ENCODE data around the gene PARP14.
A peak's percentile ranks its signal among the peaks of the same experiment; 100 is the strongest.
"Not testable (repeated sequence)": the region's sequence is repeated elsewhere in the genome, so short reads cannot be mapped to it uniquely, and the experiment has no call there.

PARP14 gene, protein sequence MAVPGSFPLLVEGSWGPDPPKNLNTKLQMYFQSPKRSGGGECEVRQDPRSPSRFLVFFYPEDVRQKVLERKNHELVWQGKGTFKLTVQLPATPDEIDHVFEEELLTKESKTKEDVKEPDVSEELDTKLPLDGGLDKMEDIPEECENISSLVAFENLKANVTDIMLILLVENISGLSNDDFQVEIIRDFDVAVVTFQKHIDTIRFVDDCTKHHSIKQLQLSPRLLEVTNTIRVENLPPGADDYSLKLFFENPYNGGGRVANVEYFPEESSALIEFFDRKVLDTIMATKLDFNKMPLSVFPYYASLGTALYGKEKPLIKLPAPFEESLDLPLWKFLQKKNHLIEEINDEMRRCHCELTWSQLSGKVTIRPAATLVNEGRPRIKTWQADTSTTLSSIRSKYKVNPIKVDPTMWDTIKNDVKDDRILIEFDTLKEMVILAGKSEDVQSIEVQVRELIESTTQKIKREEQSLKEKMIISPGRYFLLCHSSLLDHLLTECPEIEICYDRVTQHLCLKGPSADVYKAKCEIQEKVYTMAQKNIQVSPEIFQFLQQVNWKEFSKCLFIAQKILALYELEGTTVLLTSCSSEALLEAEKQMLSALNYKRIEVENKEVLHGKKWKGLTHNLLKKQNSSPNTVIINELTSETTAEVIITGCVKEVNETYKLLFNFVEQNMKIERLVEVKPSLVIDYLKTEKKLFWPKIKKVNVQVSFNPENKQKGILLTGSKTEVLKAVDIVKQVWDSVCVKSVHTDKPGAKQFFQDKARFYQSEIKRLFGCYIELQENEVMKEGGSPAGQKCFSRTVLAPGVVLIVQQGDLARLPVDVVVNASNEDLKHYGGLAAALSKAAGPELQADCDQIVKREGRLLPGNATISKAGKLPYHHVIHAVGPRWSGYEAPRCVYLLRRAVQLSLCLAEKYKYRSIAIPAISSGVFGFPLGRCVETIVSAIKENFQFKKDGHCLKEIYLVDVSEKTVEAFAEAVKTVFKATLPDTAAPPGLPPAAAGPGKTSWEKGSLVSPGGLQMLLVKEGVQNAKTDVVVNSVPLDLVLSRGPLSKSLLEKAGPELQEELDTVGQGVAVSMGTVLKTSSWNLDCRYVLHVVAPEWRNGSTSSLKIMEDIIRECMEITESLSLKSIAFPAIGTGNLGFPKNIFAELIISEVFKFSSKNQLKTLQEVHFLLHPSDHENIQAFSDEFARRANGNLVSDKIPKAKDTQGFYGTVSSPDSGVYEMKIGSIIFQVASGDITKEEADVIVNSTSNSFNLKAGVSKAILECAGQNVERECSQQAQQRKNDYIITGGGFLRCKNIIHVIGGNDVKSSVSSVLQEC (N-terminal part only)

DNA sequence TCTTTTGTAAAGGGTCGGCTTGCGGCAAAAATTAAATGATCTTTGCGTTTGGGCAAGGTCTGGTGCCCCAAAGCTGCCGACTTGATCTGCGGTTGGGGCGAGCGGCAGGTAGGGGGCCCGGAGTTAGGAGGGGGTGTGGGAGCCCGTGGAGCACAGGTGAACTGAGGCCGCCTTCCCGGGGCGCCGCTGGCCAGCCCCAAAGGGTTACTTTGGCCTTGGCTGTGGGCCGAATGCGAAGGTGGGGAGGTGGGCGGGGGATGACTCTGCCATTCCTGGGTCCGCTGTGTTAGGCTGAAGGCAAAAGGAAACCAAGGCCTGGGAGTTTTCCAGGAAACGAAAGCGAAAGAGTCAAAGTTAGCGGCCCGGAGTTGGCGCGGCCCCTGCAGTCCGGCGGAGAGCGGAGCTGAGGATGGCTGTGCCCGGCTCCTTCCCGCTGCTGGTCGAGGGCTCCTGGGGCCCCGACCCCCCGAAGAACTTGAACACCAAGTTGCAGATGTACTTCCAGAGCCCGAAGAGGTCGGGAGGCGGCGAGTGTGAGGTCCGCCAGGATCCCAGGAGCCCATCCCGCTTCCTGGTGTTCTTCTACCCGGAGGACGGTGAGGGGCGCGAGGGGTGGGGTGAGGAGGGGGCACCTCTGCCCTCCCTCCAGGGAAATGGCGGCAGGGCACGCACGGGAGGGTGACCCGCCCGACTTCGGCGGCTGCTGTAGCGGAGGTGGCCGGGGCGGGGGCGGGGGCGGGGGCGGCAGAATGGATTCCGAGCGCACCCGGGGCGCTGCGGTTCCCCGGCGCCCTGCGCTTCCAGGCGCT, at the start of gene PARP14:
PARP14 (plus strand) TSS at position 365 of the 809 bp plus-strand sequence; CDS start at position 410, 45 bp downstream.
- peak in 40 of 56 donors; percentile 1 to 51 (median 24) for DNase-seq

DNA sequence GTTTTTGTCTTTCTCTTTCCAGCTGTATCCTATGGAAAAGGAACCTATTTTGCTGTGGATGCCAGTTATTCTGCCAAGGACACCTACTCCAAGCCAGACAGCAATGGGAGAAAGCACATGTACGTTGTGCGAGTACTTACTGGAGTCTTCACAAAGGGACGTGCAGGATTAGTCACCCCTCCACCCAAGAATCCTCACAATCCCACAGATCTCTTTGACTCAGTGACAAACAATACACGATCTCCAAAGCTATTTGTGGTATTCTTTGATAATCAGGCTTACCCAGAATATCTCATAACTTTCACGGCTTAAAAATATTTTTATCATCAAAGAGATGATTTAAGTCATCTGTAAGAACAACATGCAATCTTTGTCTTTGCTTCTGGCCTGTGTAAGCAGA, 44.9 kb upstream of the PARP14 start:
- peak in 1 of 56 donors; percentile 2 for DNase-seq

DNA sequence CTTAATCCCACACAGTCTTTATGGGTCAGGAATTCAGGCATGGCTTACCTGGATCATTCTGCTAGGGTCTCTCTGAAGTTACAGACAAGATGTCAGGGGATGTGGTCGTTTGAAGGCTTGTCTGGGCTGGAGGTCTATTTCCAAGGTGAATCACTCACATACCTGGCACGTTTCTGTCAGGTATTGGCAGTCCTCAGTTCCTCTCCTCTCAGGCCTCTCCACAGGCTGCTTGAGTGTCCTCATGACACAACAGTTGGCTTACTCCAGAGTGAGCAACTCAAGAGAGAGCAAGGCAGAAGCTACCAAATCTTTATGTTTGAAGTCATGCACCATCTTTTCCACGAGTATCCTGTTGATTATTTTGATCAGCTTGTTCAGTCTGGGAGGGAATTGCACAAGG, 43.9 kb upstream of the PARP14 start:
- DNase-seq, result no peak

DNA sequence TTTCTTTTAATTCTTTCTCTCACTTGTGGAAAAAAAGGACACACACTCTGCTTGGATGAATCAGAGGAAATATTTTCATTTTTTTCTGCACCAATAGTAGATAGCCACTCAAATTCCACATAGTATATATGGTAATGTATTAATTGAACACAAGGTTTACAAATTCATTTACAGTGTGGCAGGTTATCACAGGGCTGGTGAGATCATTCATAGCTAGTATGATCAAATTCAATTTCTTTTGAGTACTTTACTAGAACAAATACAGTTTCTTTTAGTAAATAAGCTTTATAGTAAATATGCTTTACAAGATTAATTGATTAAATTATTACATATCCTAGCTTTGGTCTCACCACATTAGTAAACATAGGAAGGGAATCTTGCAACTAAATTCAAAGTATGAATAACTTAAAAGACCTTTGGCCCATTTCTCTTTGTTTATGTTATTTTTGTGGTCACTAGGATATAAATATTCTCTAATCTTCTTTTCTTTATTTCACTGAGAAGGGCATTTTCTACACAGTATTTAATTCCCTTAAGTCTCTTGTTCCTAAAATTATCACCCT, 40.1 kb upstream of the PARP14 start:
- no peak for DNase-seq

DNA sequence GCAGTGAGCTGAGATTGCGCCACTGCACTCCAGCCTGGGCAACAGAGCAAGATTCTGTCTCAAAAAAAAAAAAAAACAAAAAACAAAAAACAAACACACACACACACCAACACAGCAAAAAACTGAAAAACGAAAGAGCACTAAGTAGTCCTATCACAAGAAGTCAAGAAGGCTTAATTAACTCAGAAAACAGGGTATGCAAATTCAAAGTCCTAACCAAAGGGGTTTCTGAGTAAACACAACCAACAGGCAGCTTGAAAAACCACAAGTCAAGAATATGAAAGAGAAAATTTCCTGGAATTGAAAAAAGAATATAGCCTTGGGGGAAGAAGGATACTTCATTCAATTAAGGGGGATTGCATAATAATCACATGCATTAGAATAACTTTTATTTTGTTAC, 37.7 kb upstream of the PARP14 start:
- no peak for DNase-seq

DNA sequence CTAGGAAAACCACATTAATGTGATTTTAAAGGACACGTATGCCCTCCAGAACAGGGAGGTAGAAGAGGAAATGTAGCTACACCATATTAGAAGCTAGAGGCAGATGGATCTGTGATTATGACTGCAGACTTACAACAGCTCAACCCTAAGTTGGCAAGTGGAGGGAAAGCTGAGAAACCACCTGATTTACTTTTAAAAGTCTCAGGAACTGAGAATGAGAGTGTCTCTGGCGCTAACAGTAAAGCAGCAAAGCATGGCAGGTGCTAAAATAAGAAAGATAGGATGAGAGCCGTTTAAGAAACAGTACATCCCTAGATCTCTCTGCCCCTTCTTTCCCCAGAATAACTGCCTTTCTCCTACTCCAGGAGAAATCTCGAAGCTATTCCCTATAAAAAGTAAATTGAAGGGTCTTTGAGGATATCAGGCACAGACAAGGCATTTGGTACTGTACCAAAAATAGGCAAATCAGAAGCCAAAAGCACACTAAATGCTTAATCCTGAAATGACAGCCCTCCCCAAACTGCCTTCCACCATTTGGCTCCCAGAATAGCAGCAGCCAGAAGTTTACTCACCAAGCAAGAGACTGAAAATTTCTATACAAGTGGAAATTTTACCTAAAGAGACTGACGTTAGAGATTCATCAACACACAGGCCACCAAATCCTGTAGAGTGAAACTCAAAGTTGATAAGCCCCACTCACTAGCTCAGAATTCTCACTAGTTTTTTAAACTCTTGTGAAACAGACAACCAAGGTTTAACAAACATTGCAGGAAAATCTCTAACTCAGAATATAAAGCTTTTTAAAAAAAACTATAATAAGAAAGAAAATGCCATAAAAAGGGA, 34.3 kb upstream of the PARP14 start:
- DNase-seq, result no peak

DNA sequence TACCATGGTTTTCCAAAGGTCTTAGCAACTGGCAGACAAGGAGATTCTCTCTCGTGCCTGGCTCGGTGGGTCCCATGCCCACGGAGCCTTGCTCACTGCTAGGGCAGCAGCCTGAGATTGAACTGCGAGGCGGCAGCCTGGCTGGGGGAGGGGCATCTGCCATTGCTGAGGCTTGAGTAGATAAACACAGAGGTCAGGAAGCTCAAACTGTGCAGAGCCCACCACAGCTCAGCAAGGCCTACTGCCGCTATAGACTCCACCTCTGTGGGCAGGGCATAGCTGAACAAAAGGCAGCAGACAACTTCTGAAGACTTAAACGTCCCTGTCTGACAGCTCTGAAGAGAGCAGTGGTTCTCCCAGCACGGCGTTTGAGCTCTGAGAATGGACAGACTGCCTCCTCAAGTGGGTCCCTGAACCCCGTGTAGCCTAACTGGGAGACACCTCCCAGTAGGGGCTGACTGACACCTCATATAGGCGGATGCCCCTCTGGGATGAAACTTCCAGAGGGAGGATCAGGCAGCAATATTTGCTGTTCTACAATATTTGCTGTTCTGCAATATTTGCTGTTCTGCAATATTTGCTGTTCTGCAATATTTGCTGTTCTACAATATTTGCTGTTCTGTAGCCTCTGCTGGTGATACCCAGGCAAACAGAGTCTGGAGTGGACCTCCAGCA, 29.3 kb upstream of the PARP14 start:
- DNase-seq, result not testable (repeated sequence)

DNA sequence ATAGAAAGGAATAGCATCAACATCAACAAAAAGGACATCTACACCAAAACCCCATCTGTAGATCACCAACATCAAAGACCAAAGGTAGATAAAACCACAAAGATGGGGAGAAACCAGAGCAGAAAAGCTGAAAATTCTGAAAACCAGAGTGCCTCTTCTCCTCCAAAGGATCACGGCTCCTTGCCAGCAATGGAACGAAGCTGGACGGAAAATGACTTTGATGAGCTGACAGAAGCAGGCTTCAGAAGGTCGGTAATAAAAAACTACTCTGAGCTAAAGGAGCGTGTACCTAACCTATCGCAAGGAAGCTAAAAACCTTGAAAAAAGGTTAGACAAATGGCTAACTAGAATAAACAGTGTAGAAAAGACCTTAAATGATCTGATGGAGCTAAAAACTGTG, 28.7 kb upstream of the PARP14 start:
- DNase-seq, result not testable (repeated sequence)

DNA sequence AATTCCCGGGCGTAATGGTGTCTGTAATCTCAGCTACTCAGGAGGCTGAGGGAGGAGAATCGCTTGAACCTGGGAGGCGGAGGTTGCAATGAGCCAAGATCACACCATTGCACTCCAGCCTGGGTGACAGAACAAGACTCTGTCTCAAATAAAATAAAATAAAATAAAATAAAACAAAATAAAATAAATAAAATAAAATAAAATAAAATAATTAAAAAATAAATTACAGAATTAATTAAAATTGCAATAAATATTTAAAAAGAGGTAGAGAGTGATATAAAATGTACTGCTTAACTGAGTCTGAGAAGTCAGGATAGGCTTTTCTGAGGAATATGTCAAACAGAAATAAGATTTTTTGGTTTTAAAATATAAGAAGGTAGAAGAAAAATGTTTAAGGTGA, 22.3 kb upstream of the PARP14 start:
- not testable (repeated sequence) for DNase-seq

DNA sequence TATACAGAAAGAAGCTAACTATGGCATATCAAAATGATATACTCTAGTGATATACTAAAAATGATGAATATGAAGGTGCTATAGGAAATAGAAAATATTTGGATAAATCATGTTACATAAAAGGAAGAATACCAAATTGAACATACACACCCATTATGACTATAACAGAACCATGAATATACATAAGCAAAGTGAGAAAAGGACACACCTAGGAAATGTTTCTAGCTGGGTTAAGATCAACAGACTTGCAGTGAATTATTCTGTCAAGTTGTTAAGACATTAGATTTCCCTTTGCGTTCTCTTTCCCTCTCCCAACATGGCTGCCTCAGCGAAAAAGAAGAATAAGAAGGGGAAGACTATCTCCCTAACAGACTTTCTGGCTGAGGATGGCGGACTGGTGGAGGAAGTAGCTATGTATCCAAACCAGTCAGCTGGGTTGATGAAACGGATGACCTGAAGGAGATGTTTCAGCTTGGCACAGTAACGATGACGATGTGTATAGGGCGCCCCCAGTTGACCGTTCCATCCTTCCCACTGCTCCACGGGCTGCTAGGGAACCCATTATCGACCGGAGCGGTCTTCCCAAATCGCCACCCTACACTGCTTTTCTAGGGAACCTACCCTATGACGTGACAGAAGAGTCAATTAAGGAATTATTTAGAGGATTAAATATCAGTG, 20.2 kb upstream of the PARP14 start:
- DNase-seq, result no peak

DNA sequence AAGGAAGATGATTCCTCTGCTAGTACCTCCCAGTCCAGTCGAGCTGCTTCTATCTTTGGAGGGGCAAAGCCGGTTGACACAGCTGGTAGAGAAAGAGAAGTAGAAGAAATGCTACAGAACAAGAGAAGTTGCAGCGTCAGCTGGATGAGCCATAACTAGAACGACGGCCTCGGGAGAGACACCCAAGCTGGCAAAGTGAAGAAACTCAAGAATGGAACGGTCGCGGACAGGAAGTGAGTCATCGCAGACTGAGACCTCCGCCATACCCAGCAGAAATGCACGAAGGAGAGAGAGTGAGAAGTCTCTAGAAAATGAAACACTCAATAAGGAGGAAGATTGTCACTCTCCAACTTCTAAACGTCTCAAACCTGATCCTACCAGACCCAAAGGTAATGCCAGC, 19.0 kb upstream of the PARP14 start:
- DNase-seq, result no peak

DNA sequence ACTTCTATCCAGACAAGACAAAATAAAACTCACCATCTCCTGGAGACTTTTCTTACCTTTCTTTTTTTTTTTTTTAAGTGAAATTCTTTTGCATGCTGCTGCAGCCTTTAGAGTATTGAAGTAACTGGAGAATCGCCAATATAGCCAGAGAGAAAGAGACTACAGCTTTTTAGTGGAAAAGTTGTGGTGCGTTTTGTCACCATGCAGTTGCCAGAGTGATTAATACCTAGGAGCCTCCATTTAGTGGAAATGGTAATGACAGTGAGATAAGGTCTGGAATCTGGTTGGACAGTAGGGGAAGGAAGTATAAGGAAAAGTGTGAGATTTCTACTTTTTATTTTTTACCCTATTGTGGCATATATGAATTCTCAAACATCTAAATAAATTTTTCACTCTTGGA, 18.1 kb upstream of the PARP14 start:
- DNase-seq, result no peak

DNA sequence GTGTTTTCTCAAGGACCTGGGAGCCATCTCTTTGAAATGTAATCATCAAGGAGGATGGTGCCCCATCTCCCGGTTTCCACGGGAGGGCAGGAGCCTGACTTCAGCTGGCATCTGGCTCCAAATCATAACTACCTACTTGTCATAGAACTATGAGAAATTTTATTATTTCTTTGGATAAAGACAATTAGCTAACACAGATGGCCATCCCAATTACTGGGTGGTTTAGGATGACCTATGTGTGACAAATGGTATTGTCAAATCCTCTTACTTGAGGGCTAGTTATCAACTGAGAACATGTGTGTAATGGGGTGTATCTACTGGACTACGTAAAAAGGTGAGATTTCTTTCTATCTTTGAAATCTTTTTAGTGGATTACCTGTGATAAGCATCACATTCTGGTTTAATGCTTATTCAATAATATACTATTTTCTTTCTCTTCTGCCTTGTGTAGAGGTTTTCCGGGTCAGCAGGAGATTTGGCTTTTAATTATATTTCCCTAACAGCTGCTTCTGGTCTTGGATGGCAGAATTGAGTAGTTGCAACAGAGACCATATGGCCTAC, 15.3 kb upstream of the PARP14 start:
- DNase-seq, result no peak

DNA sequence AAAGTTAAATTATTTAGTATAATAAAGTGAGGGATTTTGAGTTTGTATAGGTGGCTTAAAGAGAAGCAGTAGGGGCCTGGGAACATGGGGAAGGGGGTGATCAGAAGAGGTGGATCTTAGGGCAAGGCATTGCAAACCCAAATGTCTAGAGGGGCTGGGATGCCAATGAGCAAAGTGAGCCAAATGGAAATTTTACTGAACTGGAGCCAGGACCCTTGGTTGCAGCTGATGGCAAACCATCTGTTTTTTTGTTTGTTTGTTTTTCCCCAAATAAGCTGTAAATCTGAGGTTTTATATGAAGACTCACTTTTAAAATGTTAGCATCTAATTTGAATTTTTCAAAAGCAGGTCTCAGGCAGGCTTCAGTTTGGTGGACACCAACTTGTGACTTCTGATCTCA, 14.8 kb upstream of the PARP14 start:
- no peak for DNase-seq

DNA sequence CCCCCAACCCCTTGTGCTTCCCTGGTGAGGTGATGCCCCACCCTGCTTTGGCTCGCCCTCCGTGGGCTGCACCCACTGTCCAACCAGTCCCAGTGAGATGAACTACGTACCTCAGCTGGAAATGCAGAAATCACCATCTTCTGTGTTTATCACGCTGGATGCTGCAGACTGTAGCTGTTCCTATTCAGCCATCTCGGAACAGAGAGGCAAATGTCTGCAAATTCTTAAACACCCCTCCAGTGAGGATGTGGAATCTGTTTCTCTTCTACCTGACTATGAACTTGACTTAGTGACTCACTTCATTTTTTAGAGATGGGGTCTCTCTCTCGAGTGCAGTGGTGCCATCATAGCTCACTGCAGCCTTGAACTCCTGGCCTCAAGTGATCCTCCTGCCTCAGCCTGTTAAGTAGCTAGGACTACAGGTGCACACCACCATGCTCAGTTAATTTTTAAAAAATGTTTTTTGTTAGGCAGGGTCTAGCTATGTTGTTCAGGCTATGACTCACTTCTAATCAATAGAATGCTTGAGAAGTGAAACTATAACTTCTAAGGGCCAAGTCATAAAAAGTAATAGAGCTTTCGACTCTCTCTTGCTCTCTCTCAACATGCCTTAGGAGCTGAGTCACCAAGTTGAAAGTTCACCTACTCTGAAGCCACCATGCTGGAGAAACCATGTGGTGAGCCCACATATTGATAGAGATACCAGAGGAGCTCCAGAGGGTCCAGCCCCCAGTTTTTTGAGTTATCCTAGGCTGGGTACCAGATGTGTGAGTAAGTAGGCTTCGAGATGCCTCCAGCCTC, 11.5 kb upstream of the PARP14 start:
- no peak for DNase-seq

DNA sequence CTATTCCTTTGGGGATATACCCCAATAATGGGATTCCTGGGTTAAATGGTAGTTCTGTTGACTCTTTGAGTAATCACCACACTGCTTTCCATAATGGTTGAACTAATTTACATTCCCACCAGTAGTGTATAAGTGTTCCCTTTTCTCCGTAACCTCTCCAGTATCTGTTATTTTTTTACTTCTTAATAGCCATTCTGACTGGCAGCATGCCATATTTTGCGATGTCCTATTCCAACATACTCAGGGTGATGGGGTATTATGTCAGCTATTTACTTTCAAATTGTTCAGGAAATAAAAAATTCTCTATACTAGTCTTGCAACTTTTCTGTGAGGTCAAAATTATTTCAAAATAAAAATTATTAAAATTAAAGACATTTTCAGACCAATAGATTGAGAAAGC, 9.1 kb upstream of the PARP14 start:
- no peak for DNase-seq

DNA sequence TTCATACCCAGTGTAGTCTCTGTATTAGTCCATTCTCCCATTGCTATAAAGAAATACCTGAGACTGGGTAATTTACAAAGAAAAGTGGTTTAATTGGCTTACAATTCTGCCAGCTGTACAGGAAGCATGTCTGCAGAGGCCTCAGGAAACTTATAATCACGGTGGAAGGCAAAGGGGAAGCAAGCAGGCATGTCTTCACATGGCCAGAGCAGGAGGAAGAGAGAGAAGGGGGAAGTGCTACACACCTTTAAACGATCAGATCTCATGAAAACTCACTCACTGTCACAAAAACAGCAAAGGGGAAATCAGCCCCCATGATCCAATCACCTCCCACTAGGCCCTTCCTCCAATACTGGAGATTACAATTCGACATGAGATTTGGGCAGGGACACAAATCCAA, 6.3 kb upstream of the PARP14 start:
- DNase-seq, result no peak
